Measurements from ENCODE around the gene DDX23. TPM values are rescaled to one million over a fixed set of nuclear protein-coding genes. Genes with fewer than 3 reads are reported as not detected.
"Not testable (repeated sequence)": the region's sequence is repeated elsewhere in the genome, so short reads cannot be mapped to it uniquely, and the experiment has no call there.

Gene DDX23
- 60.2 TPM for total RNA-seq

DNA sequence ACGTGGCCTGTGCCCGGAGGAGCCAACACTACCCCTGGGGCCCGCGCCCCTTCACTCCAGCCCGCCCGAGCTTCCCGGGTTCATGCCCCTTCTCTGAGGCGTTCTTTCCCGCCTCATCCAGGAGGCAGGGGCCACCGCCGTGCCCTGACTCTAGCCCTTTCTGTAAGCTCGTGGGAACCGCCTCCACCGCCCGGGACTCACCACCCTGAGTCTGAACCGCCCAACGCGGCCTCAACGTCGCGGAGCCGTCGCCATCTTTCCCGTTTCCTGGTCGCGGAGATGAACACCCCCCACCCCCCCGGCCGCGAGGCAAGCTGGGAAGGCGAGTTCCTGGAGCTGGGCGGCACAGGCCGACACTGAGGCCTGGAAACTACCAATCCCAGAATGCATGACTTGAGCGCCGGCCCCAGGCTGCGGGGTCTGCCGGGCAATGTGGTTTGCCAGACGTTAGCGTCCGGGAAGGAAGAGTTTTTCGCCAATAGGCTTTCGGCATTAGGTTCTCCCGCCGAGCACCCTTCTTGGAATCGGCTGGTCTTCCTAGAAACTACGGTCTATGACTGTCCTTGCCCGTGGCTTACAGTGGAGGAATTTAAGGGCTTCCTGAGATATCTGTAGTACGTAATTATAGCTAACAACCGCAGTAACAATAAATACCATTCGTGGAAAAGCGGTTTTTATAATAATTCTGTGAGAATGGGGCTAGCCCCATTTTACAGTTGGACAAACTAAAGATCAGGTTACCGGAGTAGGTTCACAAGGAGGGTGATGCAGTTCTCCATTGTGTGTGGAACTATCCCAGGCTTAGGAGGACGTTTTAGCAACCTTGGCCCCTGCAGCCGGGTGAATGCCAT lies at the start of gene DDX23:
TSS of gene DDX23 (minus strand) at position 281 of the 851 bp plus-strand sequence. CDS start 6,381 bp downstream, outside the sequence.
- peak; percentile 99 for ATAC-seq
- intact Hi-C loops (cut with DNase I) = loop anchor here (5.0 to 10.0 kb wide), 3 partner anchors 35 to 143 kb away; partner anchors contain the start of gene DDN

DNA sequence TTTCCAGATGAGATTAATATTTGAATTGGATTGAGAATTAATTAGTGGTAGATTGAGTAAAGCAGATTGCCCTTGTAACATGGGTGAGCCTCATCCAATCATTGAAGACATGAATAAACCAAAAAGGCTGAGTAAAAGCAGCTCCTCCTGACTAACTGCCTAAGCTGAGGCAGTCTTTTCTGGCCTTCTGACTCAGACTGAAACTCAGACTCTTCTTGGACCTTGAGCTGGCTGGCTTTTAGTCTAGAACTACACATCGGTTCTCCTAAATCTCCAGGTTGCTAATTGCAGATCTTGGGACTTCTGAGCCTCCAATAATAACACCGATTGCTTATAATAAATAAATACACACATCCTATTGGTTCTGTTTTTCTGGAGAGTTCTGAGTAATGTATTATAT lies 49.3 kb upstream of the DDX23 start:
- DNase-seq (ENCODE audit: low spot score) (no peak), ATAC-seq (no peak)
- intact Hi-C loops (cut with DNase I) = no loop called here

More for the DNA sequence above, at the start of gene DDX23:
- peak; percentile 94 for DNase-seq (ENCODE audit: low spot score)

DNA sequence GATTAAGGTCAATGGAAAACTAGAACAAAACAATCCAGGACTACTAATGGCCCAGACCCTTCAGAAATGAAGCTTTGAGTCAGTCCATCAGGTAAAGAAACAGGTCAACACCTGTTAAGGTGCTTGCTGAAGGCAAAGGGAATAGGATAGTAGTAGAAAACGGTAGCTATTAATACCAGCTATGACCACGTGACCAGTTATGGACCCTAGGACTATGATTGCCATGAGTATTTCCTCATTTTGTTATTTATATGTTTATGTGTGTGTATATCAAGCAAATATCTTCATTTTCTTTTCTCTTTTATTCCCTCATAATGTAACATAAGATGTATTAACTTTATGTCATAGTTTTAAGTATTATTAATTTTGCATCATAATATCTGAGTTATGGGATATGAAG lies 47.7 kb upstream of the DDX23 start:
- no peak for DNase-seq (ENCODE audit: low spot score)
- intact Hi-C loops (cut with DNase I) = no loop called here
- no peak for ATAC-seq

DNA sequence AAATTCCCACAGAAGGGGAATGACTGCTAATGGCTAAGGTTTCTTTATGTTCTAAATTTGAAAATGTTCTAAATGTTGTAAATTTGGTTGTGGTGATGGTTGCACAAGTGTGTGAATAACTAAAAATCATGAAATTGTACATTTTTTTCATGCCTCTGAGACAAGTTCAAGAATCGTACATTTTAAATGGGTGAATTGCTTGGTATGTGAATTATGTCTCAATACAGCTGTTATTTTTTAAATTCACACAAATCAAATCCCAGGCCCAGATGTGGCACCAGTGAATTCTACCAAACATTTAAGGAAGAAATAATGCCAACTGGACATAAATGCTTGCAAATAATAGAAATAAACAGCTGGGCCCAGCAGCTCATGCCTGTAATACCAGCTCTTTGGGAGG lies 42.3 kb upstream of the DDX23 start:
- no peak for ATAC-seq
- intact Hi-C loops (cut with DNase I) = no loop called here
- no peak for DNase-seq (ENCODE audit: low spot score)

DNA sequence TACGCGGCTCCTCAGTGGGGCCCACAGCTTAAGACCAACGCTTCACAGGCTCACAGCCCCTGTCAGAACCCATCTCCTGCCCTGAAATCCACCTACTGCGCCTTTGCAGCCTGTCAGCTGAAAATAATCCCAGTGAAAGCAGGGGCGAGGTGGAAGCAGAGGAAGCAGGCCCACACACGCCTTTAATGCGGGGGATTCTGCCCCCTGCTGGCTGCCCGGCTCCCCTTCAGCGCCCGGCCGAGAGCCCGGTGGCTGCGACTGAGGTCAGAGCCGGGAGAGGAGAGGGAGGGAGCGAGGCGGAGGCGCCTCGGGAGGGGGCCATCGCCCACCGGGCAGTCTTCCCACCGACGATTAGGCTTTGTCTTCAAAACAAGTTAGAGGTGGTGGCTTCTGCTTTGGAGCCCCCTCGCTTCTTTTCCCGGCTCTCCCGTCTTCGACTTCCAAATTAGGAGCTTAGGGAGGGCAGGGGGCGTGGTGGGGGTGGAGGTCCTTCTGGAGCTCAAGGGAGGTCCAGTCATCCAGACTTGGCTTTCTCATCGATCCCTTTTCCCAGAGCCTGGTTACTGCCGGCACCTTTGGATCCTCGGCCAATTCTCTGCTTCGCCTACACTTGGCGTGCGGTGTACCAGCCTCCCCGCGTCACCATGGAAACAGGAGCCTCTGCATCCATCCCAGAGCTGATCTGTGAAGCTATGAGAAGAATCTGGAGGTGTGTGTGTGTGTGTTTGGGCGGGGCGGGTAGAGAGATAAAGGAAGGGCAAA lies 38.9 kb upstream of the DDX23 start:
- ATAC-seq = peak; percentile 98
- DNase-seq (ENCODE audit: low spot score) = peak; percentile 89
- intact Hi-C loops (cut with DNase I) = no loop called here

DNA sequence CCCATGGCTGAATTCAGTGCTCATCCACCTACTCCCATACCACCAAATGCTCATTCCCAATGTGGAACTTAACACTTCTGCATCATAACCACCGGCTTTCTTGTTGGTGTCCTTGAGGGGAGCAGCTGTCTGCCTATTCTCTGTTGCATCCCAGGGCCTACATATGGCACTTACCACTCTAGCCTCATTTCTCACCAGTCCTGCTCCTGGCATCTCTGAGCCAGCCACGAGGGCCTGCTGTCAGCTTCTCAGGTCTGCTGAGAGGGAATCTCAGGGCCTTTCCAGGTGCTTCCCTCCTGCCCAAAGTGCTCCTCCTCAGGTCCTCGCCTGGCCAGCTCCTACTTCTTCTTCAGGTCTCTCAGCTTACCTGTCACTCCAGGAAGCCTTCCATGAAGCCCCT lies 37.7 kb upstream of the DDX23 start:
- no peak for DNase-seq (ENCODE audit: low spot score)
- no peak for ATAC-seq
- intact Hi-C loops (cut with DNase I) = loop anchor here (5.0 kb wide), 1 partner anchor 37 kb away; the partner anchor contains the start of gene DDX23

DNA sequence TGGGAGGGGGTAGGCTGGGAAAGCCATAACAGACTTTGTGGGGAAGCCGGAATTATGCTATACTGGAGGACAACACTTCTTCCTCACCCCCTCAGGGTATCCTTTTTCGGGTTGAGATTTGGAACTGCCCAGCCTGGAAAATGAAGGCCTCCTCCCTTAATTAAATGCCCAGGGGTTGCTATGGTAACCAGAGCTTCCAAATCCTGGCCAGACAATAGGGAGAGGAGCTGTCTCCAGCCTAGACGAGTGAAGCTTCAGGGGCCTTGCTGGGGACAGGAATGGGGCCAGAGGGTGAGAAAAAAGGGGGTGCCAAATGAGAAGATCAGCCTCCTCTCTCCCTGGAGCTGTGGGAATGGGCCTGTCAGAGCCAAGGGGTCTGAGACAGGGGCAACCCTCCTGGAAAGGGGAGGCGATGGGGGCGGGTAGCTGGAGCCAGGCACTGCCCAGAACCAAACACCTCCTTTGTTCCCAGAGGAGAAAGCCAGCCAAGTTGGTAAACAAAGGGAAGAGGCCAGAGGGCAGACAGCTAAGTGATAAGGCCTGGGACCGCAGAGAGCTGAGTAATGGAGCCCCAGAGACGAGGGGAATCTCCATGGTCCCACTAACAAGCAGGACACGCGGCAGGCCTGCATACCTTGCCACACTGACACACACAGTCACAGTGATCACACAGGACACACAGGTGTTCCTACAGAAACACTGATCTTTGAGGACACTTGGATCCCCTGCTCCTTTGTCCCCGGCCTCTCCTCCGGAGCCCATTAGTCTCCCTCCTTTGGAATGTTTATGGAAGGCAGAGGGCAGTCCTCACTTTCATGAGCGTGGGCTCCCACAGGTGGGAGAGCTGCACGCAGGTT lies 31.6 kb upstream of the DDX23 start:
- intact Hi-C loops (cut with DNase I) = no loop called here
- no peak for DNase-seq (ENCODE audit: low spot score)
- no peak for ATAC-seq

DNA sequence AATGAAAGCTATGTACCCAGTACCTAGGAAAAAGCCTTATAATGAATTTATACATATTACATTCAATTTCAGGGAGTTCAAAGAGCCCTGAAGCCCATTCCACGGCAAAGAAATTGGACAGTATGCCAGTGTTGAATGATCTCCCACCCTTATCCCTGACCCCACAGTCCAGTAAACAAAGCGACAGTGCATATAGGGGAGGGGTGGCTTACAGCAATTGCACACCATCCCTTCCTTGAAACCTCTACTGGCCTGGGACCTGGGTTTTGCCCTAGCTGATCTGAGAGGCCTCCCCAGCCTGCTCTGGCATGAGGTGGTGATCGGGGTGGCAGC lies 31.0 kb upstream of the DDX23 start:
- ATAC-seq (no peak), DNase-seq (ENCODE audit: low spot score) (no peak)
- intact Hi-C loops (cut with DNase I) = no loop called here

DNA sequence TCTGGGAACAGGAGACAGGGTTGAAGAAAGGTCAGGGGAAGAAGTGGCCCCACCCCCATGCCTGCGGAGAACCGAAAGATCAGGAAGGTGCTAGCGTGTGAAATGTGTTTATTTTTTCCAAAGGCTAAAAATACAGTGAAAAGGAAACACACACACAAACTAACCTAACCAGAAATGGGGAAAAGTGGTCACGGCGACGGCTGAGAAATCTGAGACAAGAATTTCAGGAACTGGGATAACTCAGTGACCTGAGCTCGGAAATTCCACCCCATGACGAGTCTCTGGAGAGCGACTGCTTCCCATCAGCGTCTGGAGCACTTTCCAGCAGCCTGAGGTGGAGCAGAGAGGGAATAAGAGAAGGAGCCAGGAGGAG lies 30.3 kb upstream of the DDX23 start:
- DNase-seq (ENCODE audit: low spot score) (no peak), ATAC-seq (peak; percentile 56)
- intact Hi-C loops (cut with DNase I) = no loop called here

DNA sequence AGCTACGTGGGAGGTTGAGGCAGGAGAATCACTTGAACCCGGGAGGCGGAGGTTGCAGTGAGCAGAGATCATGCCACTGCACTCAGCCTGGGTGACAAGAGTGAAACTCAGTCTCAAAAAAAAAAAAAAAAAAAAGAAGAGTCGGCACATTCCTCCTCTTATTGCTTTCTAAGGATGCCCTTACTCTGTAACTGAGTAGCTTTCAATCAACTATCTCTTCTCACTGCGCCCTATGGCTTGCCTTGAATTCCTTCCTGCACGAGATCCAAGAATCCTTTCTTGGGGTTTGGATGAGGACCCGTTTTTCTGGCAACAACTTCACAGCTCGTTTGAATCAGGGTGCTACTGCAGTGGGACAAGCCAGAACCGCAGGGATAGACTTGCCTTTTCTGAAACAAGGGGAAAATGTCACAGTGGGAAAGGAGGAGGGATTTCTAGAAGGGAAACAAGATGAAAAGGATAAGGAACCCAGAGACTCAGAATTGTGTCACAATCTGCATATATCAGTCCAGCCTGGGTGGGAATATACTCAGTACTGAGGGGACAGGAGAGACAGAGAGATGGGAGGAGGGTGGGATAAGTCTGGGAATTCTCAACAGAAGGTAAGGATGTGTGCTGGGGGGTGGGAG lies 29.8 kb upstream of the DDX23 start:
- intact Hi-C loops (cut with DNase I) = no loop called here
- peak; percentile 28 for ATAC-seq

DNA sequence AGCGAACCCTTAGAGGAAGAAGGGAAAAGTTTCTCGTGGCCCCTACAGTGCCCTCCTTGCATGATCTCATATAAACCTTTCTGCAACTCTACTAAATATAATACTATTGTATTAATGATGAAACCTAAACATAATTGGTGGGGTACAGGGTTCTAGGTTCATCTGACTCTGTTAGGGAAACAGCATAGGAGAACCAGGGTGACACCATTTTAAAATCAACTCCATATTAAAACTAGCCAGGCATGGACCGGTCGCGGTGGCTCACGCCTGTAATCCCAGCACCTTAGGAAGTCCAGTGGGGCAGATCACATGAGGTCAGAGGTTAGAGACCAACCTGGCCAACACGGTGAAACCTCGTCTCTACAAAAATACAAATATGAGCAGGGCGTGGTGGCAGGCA lies 28.7 kb upstream of the DDX23 start:
- DNase-seq (ENCODE audit: low spot score) (no peak), ATAC-seq (no peak)
- intact Hi-C loops (cut with DNase I) = no loop called here

More for the DNA sequence above, 29.8 kb upstream of the DDX23 start:
- DNase-seq (ENCODE audit: low spot score) = no peak

DNA sequence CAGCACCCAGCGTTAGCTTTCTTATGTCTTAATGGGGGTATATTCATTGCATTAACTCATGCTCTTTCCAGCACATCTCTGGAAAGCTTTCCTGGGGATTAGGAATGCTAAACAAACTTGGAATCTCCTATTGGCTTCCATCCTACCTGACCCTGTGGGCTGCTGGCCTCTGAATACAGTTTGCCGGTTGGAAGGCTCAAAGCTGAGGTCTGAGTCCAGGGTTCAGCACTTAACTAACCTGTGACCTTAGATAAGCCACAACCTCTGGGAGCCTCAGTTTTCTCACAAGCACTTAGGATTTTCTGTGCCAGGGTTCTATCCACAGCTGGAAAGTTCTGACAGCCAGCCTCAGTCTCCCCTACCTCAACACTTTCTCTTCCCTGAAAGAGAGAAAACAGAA lies 26.6 kb upstream of the DDX23 start:
- DNase-seq (ENCODE audit: low spot score) (no peak), ATAC-seq (no peak)
- intact Hi-C loops (cut with DNase I) = no loop called here

DNA sequence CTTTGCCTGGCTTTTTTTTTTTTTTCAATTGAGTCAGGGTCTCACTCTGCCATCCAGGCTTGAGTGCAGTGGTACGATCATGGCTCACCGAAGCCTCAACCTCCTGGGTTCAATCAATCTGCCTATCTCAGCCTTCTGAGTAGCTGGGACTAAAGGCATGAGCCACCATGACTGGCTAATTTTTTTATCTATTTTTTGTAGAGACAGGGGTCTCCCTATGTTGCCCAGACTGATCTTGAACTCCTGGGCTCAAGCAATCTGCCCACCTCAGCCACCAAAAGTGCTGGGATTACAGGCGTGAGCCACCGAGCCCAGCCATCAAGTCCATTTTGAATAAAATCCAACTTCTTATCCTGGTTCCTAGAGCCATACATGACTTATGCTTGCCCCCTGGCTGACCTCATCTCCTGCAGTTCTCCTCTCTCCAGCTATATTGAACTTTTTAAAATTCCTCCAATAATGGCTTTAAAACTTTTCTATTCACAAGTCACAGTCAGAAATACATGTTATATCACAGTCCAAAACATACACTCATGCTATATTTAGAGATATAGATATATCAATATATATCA lies 24.1 kb upstream of the DDX23 start:
- ATAC-seq = no peak
- no peak for DNase-seq (ENCODE audit: low spot score)
- intact Hi-C loops (cut with DNase I) = no loop called here

DNA sequence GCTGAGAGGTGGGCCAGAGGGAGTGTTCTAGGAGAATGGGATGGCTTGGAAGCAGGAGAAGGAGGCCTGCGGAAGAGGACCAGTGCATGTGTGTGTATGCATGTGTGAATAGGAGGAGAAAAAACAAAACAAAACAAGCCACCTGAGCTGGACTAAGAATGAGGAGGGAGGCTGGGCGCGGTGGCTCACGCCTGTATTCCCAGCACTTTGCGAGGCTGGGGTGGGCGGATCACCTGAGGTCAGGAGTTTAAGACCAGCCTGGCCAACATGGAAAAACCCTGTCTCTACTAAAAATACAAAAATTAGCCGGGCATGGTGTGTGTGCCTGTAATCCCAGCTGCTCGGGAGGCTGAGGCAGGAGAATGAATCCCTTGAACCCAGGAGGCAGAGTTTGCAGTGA lies 21.6 kb upstream of the DDX23 start:
- ATAC-seq; intact Hi-C loops (cut with DNase I): not testable (repeated sequence)

DNA sequence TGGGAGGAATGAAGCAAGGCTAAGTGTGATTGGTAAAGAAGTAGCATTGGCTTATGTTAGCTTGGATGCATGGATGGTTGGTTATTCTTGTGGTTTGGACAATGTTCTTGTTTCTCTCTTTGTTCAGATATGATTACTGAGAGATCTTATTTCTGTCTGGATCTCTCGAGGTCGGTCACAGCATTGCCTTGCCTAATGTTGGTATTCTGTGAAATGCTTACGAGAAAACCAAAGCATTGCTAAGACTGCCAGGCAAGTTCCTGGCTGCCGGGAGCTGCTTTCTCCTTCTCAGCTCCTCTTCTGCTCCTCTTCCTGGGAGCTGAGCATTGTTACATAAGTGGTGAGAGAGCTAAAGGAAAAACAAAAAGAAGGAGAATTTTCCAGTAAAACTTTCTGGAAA lies 21.1 kb upstream of the DDX23 start:
- intact Hi-C loops (cut with DNase I) = no loop called here
- peak; percentile 30 for ATAC-seq
- no peak for DNase-seq (ENCODE audit: low spot score)

More for the DNA sequence above, 21.6 kb upstream of the DDX23 start:
- DNase-seq (ENCODE audit: low spot score) = not testable (repeated sequence)

DNA sequence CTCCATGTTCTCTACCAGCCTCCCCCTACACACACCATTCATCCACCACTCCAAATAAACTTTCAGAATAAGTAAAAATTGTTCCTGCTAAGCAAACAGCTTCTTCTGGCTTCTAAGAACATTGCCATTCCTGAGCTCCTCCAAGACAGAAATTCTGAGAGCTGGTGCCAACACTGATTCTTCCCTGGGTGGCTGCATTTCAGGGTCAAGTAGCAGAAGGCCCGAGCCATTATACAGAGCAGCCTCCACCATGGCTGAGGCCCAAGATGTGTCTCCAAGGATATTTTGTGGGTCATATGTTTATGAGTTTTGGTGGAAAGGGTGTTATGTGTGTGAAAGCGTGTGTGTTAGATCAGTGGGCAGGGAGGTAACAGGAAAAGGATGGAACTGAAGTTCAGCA lies 17.2 kb upstream of the DDX23 start:
- intact Hi-C loops (cut with DNase I) = no loop called here
- ATAC-seq (no peak), DNase-seq (ENCODE audit: low spot score) (no peak)

DNA sequence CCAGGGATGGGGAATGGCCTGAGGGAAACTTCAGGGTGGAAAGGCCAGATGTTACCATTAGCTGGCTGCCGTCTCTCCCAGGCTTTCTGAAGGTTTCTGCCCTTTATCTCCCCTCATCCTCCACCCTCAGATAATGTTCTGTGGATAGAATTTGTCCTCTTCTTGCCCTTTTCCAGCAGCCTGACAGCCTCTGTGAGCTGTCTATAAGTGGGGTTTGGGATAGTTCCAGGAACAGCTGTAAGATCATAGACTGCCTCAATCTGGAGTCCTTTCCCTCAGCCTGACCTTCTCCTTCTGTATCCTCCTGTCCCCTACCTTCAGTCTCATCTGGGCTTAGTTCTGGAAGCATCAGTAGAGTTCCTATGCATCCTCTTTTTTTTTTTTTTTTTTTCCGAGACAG lies 16.5 kb upstream of the DDX23 start:
- intact Hi-C loops (cut with DNase I) = no loop called here
- DNase-seq (ENCODE audit: low spot score) (no peak), ATAC-seq (no peak)

DNA sequence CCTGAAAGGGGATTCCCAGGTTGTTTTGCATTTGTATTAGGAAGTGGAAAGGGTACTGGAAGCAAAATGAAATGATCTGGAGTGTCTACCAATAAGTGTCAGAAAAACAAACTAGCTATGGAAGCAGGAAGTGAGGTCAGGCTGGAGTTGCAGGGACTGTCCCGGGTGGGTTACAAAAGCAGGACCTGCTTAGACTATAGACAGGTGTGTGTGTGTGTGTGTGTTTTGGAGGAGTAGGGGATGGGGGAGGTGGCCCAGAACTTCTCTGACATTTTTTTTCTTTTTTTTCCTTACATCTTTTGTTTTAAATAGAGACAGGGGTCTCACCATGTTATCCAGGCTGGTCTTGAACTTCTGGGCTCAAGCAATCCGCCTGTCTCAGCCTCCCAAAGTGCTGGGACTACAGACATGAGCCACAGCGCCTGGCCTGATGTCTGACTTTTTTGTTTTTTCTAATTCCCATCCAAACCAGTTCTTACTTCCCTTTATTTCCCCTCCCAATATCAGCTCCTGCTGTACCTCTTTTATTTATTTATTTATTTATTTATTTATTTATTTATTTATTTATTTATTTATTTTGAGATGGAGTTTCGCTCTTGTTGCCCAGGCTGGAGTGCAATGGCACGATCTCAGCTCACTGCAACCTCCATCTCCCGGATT lies 14.2 kb upstream of the DDX23 start:
- DNase-seq (ENCODE audit: low spot score) (no peak), ATAC-seq (peak; percentile 38)
- intact Hi-C loops (cut with DNase I) = no loop called here

All from sciatic nerve (tissue), 2 donors.